Right lobe of liver (tissue), 4 donors: Measurements from ENCODE around the gene PRCP.

Experiments
- POLR2A ChIP-seq: fragments of 450-650 bp; IDR thresholded peaks from one replicate; pipeline ENCODE4 v1.6.1; 2017; ENCODE audit warnings: antibody characterized with exemption, mild to moderate bottlenecking
- TF ChIP-seq, protein P1 (sequence below), 4 donors: fragments of 200-600 bp in 3 of 4; fragments of 450-650 bp in 1 of 4; IDR thresholded peaks; one replicate each; pipeline versions ENCODE4 v1.5.1 to v1.8.0; 2016 to 2022; ENCODE audit warnings: antibody characterized with exemption in 4 of 4, mild to moderate bottlenecking in 2 of 4
- donor health status: DM: no; HTN: no; CAD: no.
- donor health status: DM: no; HTN: no; CAD: no.
- donor health status: DM: no; HTN: yes; CAD: no.

DNA sequence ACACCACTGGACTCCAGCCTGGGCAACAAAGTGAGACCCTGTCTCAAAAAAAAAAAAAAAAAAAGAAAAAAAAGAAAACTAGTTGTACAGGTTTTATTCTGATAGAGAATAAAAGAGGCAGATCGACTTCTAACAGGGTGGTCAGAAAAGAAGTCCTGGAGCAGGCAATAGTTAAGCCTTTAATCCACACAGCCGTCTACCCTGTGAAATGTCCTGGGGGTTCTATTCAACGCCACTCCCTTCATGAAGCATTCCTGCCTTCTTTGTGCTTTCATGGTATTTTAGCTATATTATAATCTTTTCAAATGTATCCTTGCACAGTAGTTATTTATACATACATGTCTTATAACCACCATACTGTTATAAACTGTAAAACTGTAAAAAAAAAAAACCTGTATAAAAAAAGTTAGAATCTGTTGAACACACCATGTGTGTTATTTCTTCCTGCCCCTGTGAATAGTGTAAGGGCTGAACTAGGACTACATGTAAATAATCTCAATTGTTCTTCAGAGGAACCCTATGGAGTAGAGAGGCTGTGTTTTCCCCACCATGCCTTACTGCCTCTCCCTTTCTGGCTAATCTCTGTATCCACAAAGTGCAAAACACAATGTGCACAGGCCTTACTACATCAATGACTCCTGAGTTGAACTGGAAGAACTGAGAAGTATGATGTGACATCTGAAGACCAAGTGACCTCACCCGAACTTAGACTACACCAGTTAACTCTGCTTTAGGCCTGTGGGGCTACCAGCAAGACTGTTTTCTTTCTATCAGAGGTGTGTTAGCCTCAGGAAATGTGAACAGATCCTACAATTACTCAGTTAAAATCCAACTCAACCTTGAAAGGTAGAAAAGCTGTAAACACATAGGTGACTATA, 25.3 kb downstream of the PRCP start:
- TF ChIP-seq, protein P1, sequence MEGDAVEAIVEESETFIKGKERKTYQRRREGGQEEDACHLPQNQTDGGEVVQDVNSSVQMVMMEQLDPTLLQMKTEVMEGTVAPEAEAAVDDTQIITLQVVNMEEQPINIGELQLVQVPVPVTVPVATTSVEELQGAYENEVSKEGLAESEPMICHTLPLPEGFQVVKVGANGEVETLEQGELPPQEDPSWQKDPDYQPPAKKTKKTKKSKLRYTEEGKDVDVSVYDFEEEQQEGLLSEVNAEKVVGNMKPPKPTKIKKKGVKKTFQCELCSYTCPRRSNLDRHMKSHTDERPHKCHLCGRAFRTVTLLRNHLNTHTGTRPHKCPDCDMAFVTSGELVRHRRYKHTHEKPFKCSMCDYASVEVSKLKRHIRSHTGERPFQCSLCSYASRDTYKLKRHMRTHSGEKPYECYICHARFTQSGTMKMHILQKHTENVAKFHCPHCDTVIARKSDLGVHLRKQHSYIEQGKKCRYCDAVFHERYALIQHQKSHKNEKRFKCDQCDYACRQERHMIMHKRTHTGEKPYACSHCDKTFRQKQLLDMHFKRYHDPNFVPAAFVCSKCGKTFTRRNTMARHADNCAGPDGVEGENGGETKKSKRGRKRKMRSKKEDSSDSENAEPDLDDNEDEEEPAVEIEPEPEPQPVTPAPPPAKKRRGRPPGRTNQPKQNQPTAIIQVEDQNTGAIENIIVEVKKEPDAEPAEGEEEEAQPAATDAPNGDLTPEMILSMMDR (IDR thresholded peaks at IDR 0.05): no peak
- no peak for TF ChIP-seq POLR2A
